Measurements from ENCODE around the gene EPSTI1.
"Not testable (repeated sequence)": the region's sequence is repeated elsewhere in the genome, so short reads cannot be mapped to it uniquely, and the experiment has no call there.

The EPSTI1 gene

GRCh38 chr13:42891591-42891990 is 100.5 kb downstream of the EPSTI1 start:
- DNase-seq: no peak

DNA sequence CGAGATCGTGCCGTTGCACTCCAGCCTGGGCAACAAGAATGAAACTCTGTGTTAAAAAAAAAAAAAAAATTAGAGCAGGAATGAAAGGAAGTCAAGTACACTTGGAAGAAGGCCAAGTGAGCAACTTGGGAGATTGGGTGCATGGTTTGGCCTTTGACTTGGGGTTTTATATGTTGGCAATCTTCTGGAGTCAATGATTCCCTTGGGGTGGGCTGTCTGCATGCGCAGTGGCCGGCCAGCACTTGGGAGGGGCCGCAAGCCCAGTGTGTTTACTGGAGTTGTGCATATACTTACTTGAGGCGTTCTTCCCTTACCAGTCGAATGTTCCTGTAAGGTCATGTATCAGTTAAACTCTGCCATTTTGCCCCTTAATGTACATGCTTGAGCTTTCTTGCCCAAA is 106.7 kb downstream of the EPSTI1 start:
- DNase-seq: no peak

GRCh38 chr13:42883771-42884467 is 108.1 kb downstream of the EPSTI1 start:
- no peak for DNase-seq

DNA sequence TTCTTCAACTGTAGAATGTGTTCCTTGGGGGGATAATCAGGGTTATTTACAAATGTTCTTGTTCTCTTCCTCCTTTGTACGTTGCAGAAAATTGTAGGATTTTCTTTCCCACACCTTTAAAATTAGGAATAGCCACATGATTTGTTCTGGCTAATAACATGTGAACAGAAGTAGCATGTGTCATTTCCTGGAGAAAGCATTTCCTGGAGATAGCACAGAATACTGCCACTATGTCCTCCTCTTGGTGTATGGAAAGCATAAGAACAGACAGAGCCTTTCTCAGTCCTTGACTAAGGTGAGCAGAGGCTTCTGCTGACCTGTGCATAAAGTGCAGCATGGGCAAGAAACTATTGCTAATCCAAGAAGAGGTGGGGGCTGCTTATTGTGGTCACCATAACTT is 108.9 kb downstream of the EPSTI1 start:
- no peak for DNase-seq

DNA sequence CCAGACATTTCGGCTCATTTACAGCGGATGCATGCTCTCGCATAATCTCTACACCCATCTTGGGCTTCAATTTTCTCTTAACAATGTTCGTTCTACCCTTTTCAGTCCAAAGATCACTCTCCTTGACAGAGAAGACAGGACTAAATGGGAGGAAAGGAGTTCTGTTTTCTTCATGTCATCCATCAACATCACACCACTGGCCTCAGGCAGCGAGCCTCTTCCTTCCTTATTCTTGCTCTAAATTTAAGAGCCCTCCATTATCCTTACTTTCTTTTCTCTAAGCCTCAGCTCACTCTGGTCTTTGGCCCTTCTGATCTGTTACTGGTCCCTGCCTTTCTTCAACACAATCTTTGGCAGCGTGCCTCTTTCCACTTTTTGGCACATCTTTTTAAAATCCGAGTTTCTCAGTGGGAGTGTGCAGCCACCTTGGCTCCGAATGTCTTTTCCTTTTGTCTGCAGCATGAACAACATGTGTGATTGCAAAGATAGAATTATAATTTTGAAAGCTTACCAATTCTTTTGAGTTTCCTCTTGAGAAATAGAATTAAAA is 111.9 kb downstream of the EPSTI1 start:
- DNase-seq: no peak

DNA sequence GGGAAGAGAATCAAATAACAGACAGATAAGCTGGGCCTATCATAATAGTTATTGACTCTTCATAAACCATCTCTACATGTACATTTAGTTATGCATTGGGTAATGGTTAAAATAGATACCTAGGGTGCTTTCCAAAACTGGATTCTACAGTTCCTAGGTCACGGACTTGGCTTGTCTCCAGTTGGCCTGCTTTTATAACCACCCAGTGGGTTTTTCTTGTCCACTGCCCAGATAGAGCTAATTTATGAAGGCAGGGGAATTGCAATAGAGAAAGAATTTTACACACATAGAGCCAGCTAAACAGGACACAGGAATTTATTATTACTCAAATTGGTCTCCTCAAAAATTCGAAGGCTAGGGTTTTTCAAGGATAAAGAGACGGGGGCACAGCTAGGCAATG is 113.3 kb downstream of the EPSTI1 start:
- no peak for DNase-seq

- no peak for DNase-seq
Measured at GRCh38 chr13:42876887-42877545, 115.0 kb downstream of the EPSTI1 start.

DNA sequence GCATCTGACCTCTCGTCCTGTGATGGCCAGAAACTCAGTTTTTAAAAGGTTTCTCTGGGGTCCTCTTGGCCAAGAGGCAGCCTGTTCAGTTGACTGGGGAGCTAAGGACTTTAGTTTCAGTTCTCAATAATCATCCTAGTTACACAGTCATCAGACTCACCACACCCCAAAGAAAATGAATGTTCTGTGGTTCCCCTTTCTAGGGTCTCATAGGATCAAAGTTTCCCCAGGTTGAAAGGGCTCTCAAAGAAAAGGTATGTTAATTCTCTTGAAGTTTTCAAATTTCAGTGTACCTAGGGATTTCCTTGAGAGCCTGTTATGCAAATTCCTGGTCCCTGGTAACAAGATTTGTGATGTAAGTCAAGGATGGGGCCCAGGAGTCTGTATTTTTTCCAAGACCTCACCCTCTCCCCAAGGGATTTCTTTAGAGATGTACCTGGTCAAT is 115.7 kb downstream of the EPSTI1 start:
- DNase-seq: no peak

DNA sequence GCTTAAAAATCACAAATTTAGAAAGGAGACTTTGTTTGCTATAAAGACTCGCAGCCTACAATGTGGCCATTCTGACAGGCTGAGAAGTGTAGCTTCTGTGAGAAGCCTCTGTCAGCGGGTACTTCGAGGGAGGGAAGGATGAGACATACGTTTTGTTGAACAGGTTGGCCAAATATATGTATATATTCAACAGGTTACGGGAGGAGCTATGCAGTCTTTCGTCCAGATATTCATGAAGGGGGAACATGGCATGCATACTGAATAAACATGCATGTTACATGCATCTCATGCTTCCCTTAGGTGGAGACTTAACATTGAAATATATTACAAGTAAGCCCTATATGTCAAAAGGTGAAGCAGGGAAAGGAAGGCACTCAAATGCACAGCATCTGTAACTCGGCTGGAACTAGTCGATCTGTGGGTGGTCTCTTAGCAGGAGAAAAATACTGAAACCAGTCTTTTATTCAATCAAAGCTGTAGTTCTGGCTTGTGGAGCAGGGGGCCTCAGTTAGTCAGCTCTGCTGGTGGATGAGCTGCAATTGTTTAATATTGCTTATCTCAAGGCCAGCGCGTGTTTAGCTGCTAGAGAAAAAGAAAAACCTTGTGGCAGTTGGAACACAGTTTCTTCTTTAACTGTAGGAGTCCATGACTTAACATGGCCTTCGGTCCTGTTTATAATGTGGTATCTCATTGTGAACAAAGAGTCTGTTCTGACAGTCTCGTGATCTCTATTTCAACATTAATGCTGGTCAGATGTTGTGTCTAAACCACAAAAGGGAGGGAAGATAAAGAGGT is 116.4 kb downstream of the EPSTI1 start:
- no peak for DNase-seq

DNA sequence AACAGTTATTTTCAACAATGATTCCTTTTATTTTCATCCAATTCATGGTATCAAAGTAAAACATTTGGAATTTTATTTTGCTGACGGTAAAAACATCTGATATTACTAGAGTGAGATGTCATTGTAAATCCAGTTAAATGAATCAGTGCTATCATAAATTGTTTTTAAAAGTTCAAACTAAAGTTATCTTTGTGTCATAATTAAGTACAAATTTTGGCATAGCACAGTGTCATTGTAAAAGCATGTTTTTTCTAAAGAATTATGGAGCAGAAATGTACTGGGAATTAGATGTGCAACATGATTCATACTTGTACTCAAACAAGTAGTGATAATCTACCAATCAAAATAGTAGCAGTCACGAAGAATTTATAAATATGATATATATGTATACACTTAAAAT is 117.8 kb downstream of the EPSTI1 start:
- no peak for DNase-seq

GRCh38 chr13:42873081-42873480 is 119.0 kb downstream of the EPSTI1 start:
- DNase-seq: no peak

GRCh38 chr13:42867232-42867631 is 124.8 kb downstream of the EPSTI1 start:
- DNase-seq: no peak

GRCh38 chr13:42865768-42866102 is 126.3 kb downstream of the EPSTI1 start:
- DNase-seq: no peak

- no peak for DNase-seq
Measured at GRCh38 chr13:42864952-42865767, 126.9 kb downstream of the EPSTI1 start.

DNA sequence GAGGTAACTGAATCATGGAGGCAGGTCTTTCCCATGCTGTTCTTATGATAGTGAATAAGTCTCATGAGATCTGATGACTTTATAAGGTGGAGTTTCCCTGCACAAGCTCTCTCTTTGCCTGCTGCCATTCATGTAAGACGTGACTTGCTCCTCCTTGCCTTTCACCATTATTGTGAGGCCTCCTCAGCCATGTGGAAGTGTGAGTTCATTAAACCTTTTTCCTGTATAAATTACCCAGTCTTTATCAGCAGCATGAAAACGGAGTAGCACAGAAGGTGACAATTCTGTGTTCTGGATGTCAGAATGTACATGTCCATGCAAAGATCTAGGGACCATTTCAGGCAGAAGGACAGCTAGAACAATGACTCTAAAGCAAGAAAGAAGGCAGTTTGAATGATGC is 129.7 kb downstream of the EPSTI1 start:
- DNase-seq: not testable (repeated sequence)

- DNase-seq: no peak
Measured at GRCh38 chr13:42860485-42860884, 131.6 kb downstream of the EPSTI1 start.

DNA sequence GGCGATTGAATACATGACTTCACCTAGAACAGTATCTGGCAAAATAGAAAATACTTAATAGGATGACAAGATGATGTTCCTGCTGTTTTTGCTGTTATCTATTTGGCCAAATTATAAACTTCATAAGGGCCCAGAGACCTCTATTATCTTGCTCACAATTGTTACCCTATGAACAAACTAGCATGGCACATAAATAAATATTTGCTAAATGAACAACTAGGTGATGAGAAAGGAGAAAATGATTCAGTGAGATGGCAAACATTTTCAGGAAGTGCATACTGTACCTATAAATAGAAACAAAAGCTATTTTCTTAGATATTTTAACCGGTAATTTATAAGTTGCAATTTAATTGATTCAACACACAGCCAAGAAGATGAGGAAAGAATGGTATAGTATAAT is 132.3 kb downstream of the EPSTI1 start:
- no peak for DNase-seq

DNA sequence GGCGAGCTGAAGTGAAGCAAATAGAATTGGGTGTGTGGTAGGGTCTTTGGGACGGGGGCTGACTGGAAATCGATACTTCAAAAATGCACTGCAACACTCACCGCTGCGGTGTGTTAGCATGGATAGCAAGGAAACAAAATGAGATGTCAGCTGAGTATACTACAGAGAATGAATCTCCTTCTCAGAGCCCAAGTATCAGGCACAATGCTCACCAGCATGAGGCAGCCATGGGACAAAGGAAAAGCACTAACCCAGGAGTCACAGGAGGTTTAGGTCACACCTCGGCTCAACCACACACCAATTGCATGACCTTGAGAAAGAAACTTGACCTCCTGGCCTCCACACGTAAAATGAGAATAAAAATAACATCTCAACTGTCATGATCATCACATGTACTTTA is 136.6 kb downstream of the EPSTI1 start:
- no peak for DNase-seq

DNA sequence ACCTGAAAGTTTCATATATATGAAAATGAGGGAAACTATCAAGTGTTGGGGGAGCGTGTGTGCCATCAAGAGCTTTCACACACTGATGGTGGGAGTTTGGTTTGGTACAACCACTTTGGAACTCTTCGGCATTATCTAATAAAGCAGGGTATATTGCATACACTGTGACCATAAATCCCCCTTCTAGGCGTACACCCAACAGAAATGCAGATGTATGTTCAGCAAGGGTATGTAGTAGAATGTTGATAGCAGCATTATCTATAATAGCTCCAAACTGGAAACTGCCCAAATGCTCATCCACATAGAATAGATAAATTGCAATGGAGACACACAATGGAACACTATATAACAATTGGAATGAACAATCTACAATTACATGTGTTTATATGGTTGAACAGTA is 139.9 kb downstream of the EPSTI1 start:
- no peak for DNase-seq

- no peak for DNase-seq
Measured at GRCh38 chr13:42849200-42849599, 142.8 kb downstream of the EPSTI1 start.

GRCh38 chr13:42847891-42848663 is 144.0 kb downstream of the EPSTI1 start:
- no peak for DNase-seq
